Peyer's patch (tissue), 4 donors: ENCODE measurements around the gene PTPRM. TPM values are rescaled to one million over a fixed set of nuclear protein-coding genes. Genes with fewer than 3 reads are reported as not detected.

Source experiments
- DNase-seq, 3 donors: peaks; one replicate each; pipeline ENCODE4 v3.0.0-alpha.2; 2017 to 2019
- H3K27ac ChIP-seq, 4 donors: fragments of 200-600 bp; sonication (generic); one replicate each; pipeline ENCODE4 v1.5.1; 2016 to 2019
- H3K27me3 ChIP-seq, 2 donors: fragments of 200-600 bp; sonication (generic); one replicate each; pipeline ENCODE4 v1.5.1; 2019
- H3K36me3 ChIP-seq, 3 donors: fragments of 200-600 bp; sonication (generic); one replicate each; pipeline ENCODE4 v1.5.1; 2016 to 2019
- H3K4me1 ChIP-seq, 4 donors: fragments of 200-600 bp; sonication (generic); one replicate each; pipeline ENCODE4 v1.5.1; 2016 to 2019
- H3K4me3 ChIP-seq, 4 donors: fragments of 200-600 bp; sonication (generic); 1 replicate in 3 of 4; 2 replicates in 1 of 4; pipeline ENCODE4 v1.5.1; 2016 to 2019; ENCODE audit warnings: mild to moderate bottlenecking in 1 of 4
- H3K9me3 ChIP-seq, 4 donors: fragments of 200-600 bp; sonication (generic); one replicate each; pipeline ENCODE4 v1.5.1; 2016 to 2019; ENCODE audit warnings: mild to moderate bottlenecking in 1 of 4
- CTCF ChIP-seq, 6 experiments: fragments of 450-650 bp in 4 of 6; fragments of 200-600 bp in 2 of 6; sonication (generic) in 1 of 6; IDR thresholded peaks; one replicate each; pipeline ENCODE4 v1.5.1; 2017 to 2019; ENCODE audit warnings: antibody characterized with exemption in 6 of 6, mild to moderate bottlenecking in 3 of 6, moderate library complexity in 1 of 6
- POLR2A ChIP-seq, 2 donors: fragments of 450-650 bp; IDR thresholded peaks; one replicate each; pipeline ENCODE4 v1.5.1; 2017; ENCODE audit warnings: antibody characterized with exemption in 2 of 2, mild to moderate bottlenecking in 2 of 2, moderate library complexity in 2 of 2
- total RNA-seq, 4 donors: library from RNA; depleted of rRNA; stranded (reverse); fragments of >200 nt; gene quantifications; one replicate each; pipeline ENCODE4 v1.1.0, GENCODE V29; 2016

The PTPRM gene
- total RNA-seq, 4 donors from 2014 or later, result 39.6 to 211 (median 80.3) TPM

- DNase-seq, result no peak
- Histone ChIP-seq H3K27me3 (no peaks in the 10 kb centered on the region), H3K27ac (no peak overlapping the region), H3K36me3 (no peaks in the 10 kb centered on the region), H3K4me3 (no peak overlapping the region), H3K4me1 (no peaks in the 10 kb centered on the region), H3K9me3 (no peaks in the 10 kb centered on the region)
- no peak for TF ChIP-seq CTCF (IDR thresholded peaks at IDR 0.05)
Measured at GRCh38 chr18:7722955-7723354, 155.8 kb downstream of the PTPRM start.

GRCh38 chr18:7723558-7723957, 156.4 kb downstream of the PTPRM start:
- no peaks in the 10 kb centered on the region for H3K27me3 ChIP-seq
- H3K36me3 ChIP-seq, result no peaks in the 10 kb centered on the region
- H3K4me1 ChIP-seq, result no peaks in the 10 kb centered on the region
- no peaks in the 10 kb centered on the region for H3K9me3 ChIP-seq
- no peak overlapping the region for H3K27ac ChIP-seq
- DNase-seq, result no peak
- H3K4me3 ChIP-seq, result no peak overlapping the region
- no peak for TF ChIP-seq POLR2A (IDR thresholded peaks at IDR 0.05)
- TF ChIP-seq CTCF (IDR thresholded peaks at IDR 0.05), result no peak

GRCh38 chr18:7725473-7725872, 158.4 kb downstream of the PTPRM start:
- Histone ChIP-seq H3K4me3 (no peak overlapping the region), H3K27me3 (no peaks in the 10 kb centered on the region), H3K4me1 (no peaks in the 10 kb centered on the region), H3K9me3 (no peaks in the 10 kb centered on the region), H3K36me3 (no peaks in the 10 kb centered on the region), H3K27ac (no peak overlapping the region)
- no peak for DNase-seq
- TF ChIP-seq POLR2A (IDR thresholded peaks at IDR 0.05) (no peak), CTCF (IDR thresholded peaks at IDR 0.05) (no peak)

GRCh38 chr18:7725897-7726296, 158.8 kb downstream of the PTPRM start:
- no peaks in the 10 kb centered on the region for H3K36me3 ChIP-seq
- H3K9me3 ChIP-seq, result no peaks in the 10 kb centered on the region
- H3K4me3 ChIP-seq, result no peak overlapping the region
- no peaks in the 10 kb centered on the region for H3K4me1 ChIP-seq
- TF ChIP-seq CTCF (IDR thresholded peaks at IDR 0.05) (no peak), POLR2A (IDR thresholded peaks at IDR 0.05) (no peak)
- H3K27ac ChIP-seq, result no peak overlapping the region
- no peaks in the 10 kb centered on the region for H3K27me3 ChIP-seq
- DNase-seq, result no peak

GRCh38 chr18:7726522-7726921, 159.4 kb downstream of the PTPRM start:
- no peak overlapping the region for H3K4me3 ChIP-seq
- no peak overlapping the region for H3K27ac ChIP-seq
- DNase-seq, result no peak
- no peaks in the 10 kb centered on the region for H3K27me3 ChIP-seq
- H3K4me1 ChIP-seq, result no peaks in the 10 kb centered on the region
- no peaks in the 10 kb centered on the region for H3K36me3 ChIP-seq
- TF ChIP-seq CTCF (IDR thresholded peaks at IDR 0.05) (no peak), POLR2A (IDR thresholded peaks at IDR 0.05) (no peak)
- H3K9me3 ChIP-seq, result no peaks in the 10 kb centered on the region

GRCh38 chr18:7727361-7728076, 160.4 kb downstream of the PTPRM start:
- no peak for DNase-seq
- Histone ChIP-seq H3K4me3 (no peak overlapping the region), H3K27ac (no peak overlapping the region), H3K27me3 (no peaks in the 10 kb centered on the region), H3K4me1 (no peaks in the 10 kb centered on the region), H3K9me3 (no peaks in the 10 kb centered on the region), H3K36me3 (no peaks in the 10 kb centered on the region)
- no peak for TF ChIP-seq CTCF (IDR thresholded peaks at IDR 0.05)
- no peak for TF ChIP-seq POLR2A (IDR thresholded peaks at IDR 0.05)
